PFSK-1 (cell line): ENCODE measurements around the gene CRIP1.

ENCODE experiments used
- FOXP2 ChIP-seq: optimal IDR thresholded peaks from 2 replicates; pipeline ENCODE3; 2011; ENCODE audit warnings: borderline replicate concordance, control low read depth, inconsistent platforms; ENCODE audit not compliant: insufficient read depth; ENCODE audit errors: extremely low read length, extremely low read depth
- POLR2AphosphoS5 ChIP-seq: IDR thresholded peaks from 2 replicates; pipeline ENCODE4 v1.6.1; 2012; ENCODE audit warnings: low read depth, mild to moderate bottlenecking, control low read depth, low read length, moderate library complexity
- REST ChIP-seq, 2 experiments: IDR thresholded peaks; 2 replicates each; pipeline versions ENCODE4 v1.6.1 to v1.8.0; 2011 to 2012; ENCODE audit warnings: low read depth in 2 of 2, low read length in 2 of 2, control low read depth in 1 of 2, inconsistent platforms in 1 of 2, mild to moderate bottlenecking in 1 of 2, moderate library complexity in 1 of 2; ENCODE audit not compliant: insufficient read depth in 1 of 2
- SIN3A ChIP-seq: IDR thresholded peaks from 2 replicates; pipeline ENCODE4 v1.6.1; 2012; ENCODE audit warnings: mild to moderate bottlenecking, low read length, moderate library complexity, borderline replicate concordance; ENCODE audit not compliant: insufficient read depth
- TAF1 ChIP-seq: IDR thresholded peaks from 2 replicates; pipeline ENCODE4 v1.6.1; 2012; ENCODE audit warnings: low read length, control low read depth, borderline replicate concordance; ENCODE audit not compliant: insufficient read depth

The CRIP1 gene

GRCh38 chr14:105450864-105451720 lies 35.6 kb upstream of the CRIP1 start:
- TF ChIP-seq TAF1 (no peak), SIN3A (no peak), FOXP2 (no peak), POLR2AphosphoS5 (no peak)

DNA sequence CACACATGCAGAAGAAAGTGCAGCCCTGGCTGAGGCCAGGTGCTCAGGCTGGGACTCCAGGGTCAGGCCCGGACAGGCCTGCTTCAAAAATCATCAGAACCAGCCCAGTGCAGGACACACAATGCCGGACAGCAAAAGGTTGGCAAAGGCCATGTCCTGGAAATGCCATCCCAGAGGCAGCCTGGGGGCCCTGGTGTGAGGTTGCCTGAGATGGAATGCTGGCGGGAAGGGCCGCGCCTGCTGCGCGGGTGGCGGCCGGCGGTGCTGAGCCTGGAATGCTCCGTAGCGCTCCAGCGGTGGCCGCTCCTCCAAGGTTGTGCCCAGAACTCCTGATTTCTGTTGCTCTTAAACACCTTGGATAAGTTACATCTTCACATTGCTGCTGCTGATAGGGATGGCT lies 33.7 kb upstream of the CRIP1 start:
- no peak for TF ChIP-seq FOXP2
- no peak for TF ChIP-seq TAF1
- TF ChIP-seq SIN3A = no peak
- TF ChIP-seq POLR2AphosphoS5 = no peak
- no peak for TF ChIP-seq REST (IDR thresholded peaks at IDR 0.05; ENCODE audit: insufficient read depth in 1 of 2, low read depth in 2 of 2, low read length in 2 of 2)

DNA sequence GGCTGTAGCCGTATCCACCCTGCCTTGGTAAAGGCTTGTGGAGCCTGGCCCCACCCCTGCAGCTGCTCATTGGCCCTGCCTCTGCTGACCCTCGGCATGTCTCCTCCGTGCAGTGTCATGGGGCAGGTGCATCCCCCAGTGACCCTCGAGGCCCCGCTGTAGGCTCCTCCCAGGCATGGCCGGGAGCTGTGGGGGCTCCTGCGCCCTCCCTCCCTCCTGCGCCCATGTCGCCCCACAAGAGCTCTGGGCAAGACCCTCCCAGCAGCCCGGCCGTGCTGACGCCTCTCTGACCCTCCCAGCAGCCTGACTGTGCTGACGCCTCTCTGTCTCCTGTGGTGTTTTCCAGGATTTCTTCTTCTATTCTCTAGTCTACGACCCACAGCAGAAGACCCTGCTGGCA lies 32.8 kb upstream of the CRIP1 start:
- TF ChIP-seq FOXP2 (no peak), TAF1 (no peak), SIN3A (no peak), REST (IDR thresholded peaks at IDR 0.05; ENCODE audit: insufficient read depth in 1 of 2, low read depth in 2 of 2, low read length in 2 of 2) (no peak), POLR2AphosphoS5 (no peak)

- TF ChIP-seq FOXP2 (no peak), REST (IDR thresholded peaks at IDR 0.05; ENCODE audit: insufficient read depth in 1 of 2, low read depth in 2 of 2, low read length in 2 of 2) (no peak), POLR2AphosphoS5 (no peak), SIN3A (no peak), TAF1 (no peak)
Observed at GRCh38 chr14:105455086-105455640, 31.5 kb upstream of the CRIP1 start.

GRCh38 chr14:105455766-105456660 lies 30.7 kb upstream of the CRIP1 start:
- no peak for TF ChIP-seq FOXP2
- TF ChIP-seq POLR2AphosphoS5 = no peak
- no peak for TF ChIP-seq REST (IDR thresholded peaks at IDR 0.05; ENCODE audit: insufficient read depth in 1 of 2, low read depth in 2 of 2, low read length in 2 of 2)
- no peak for TF ChIP-seq SIN3A
- no peak for TF ChIP-seq TAF1
